Nephron (organoid): ENCODE measurements around the gene LCN15.

Source experiments
- H3K27ac Mint-ChIP-seq, 3 experiments: 2 replicates each; pipeline ENCODE4 v1.8.0; 2020; ENCODE audit warnings: mixed read lengths in 3 of 3, mild to moderate bottlenecking in 2 of 3, moderate library complexity in 1 of 3
- H3K27me3 Mint-ChIP-seq: 2 replicates; pipeline ENCODE4 v1.8.0; 2021; ENCODE audit warnings: low read depth, mild to moderate bottlenecking, moderate library complexity, mixed read lengths
- H3K36me3 Mint-ChIP-seq: 2 replicates; pipeline ENCODE4 v1.8.0; 2020; ENCODE audit warnings: low read depth, mixed read lengths
- H3K4me1 Mint-ChIP-seq: 2 replicates; pipeline ENCODE4 v1.8.0; 2020; ENCODE audit warnings: mixed read lengths
- H3K4me3 Mint-ChIP-seq, 3 experiments: 2 replicates each; pipeline ENCODE4 v1.8.0; 2020; ENCODE audit warnings: mild to moderate bottlenecking in 3 of 3, mixed read lengths in 3 of 3, moderate library complexity in 2 of 3
- H3K9me3 Mint-ChIP-seq: 2 replicates; pipeline ENCODE4 v1.8.0; 2020; ENCODE audit warnings: mixed read lengths
- TF ChIP-seq, protein P1 (sequence below), 3 experiments: fragments of 200-600 bp; sonication (generic); IDR thresholded peaks; one replicate each; pipeline ENCODE4 v1.5.0; 2021; ENCODE audit warnings: antibody characterized with exemption in 3 of 3; ENCODE audit not compliant: unreplicated experiment in 3 of 3

LCN15 gene

DNA sequence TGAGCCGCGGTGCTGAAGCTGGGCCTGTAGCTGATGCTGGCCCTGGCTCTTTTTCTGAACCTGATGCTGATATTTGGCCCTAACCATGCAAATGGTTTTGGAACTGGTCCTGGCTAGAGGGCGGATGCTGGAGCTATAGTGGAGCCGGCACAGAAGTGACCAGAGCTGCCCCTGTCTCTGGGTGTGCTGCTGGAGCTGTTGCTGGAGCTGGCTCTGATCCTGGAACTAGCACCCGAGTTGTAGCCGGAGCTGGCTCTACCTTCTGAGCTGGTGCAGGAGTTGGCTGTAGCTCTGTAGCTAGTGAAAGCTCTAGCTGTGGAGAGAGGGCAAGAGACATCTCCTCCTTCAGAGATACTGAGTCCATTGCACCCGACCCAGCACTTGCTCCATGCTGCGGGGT lies 34.4 kb downstream of the LCN15 start:
- Mint-ChIP-seq H3K27me3 (peaks cover 10% of the 10 kb centered on the region), H3K27ac (no peak overlapping the region), H3K4me3 (peak overlapping the region; percentile 70 to 76 (median 74)), H3K36me3 (peaks cover 14% of the 10 kb centered on the region), H3K9me3 (no peaks in the 10 kb centered on the region), H3K4me1 (peaks cover 9% of the 10 kb centered on the region)
- TF ChIP-seq, protein P1, sequence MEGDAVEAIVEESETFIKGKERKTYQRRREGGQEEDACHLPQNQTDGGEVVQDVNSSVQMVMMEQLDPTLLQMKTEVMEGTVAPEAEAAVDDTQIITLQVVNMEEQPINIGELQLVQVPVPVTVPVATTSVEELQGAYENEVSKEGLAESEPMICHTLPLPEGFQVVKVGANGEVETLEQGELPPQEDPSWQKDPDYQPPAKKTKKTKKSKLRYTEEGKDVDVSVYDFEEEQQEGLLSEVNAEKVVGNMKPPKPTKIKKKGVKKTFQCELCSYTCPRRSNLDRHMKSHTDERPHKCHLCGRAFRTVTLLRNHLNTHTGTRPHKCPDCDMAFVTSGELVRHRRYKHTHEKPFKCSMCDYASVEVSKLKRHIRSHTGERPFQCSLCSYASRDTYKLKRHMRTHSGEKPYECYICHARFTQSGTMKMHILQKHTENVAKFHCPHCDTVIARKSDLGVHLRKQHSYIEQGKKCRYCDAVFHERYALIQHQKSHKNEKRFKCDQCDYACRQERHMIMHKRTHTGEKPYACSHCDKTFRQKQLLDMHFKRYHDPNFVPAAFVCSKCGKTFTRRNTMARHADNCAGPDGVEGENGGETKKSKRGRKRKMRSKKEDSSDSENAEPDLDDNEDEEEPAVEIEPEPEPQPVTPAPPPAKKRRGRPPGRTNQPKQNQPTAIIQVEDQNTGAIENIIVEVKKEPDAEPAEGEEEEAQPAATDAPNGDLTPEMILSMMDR (IDR thresholded peaks at IDR 0.05; ENCODE audit: unreplicated experiment in 3 of 3), result no peak

- Mint-ChIP-seq H3K4me1 (peaks cover 9% of the 10 kb centered on the region), H3K9me3 (no peaks in the 10 kb centered on the region), H3K27ac (no peak overlapping the region), H3K27me3 (peaks cover 10% of the 10 kb centered on the region), H3K36me3 (peaks cover 20% of the 10 kb centered on the region), H3K4me3 (peak overlapping the region; percentile 70 to 76 (median 74))
- TF ChIP-seq, protein P1 (IDR thresholded peaks at IDR 0.05; ENCODE audit: unreplicated experiment in 3 of 3), result no peak
Observed at GRCh38 chr9:136729144-136729543, 35.2 kb downstream of the LCN15 start.

DNA sequence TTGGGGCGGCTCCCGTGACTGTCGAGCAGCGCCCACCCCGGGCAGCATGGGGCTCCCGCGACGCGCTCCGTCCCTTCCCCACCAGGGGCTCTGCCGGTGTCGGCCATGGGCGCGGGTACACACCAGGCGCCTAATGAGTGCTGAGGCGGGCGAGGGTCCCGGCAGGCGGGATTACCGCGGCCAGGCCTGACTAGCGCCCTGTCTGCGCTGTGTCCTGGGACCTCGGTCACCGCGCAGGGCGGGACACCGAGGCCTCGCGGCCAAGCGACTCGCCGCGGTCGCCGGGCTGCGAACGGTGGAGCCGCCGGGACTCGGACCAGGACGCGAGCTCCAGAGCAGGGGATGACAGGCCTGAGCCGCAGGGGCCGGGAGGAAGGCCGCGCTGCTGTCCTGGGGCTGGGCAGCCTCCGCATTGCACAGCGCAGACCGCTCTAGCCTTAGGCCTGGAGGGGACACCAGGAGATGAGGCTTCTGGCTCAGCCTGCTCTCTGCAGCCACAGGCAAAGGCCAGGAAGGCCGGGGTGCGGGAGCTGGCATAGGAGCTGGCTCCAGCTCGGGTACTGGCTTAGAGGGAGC lies 35.7 kb downstream of the LCN15 start:
- peak overlapping the region; percentile 74 to 76 (median 75) for H3K4me3 Mint-ChIP-seq
- H3K27ac Mint-ChIP-seq, result no peak overlapping the region
- TF ChIP-seq, protein P1 (IDR thresholded peaks at IDR 0.05; ENCODE audit: unreplicated experiment in 3 of 3), result no peak
- H3K4me1 Mint-ChIP-seq, result peaks cover 9% of the 10 kb centered on the region
- peaks cover 25% of the 10 kb centered on the region for H3K36me3 Mint-ChIP-seq
- no peaks in the 10 kb centered on the region for H3K9me3 Mint-ChIP-seq
- H3K27me3 Mint-ChIP-seq, result peaks cover 6% of the 10 kb centered on the region

GRCh38 chr9:136728080-136728547 lies 36.2 kb downstream of the LCN15 start:
- peak overlapping the region; percentile 77 to 99 (median 97) for H3K4me3 Mint-ChIP-seq
- peaks cover 27% of the 10 kb centered on the region for H3K36me3 Mint-ChIP-seq
- TF ChIP-seq, protein P1 (IDR thresholded peaks at IDR 0.05; ENCODE audit: unreplicated experiment in 3 of 3), result peak; percentile 87 to 96 (median 90)
- no peaks in the 10 kb centered on the region for H3K9me3 Mint-ChIP-seq
- H3K4me1 Mint-ChIP-seq, result peaks cover 9% of the 10 kb centered on the region
- H3K27ac Mint-ChIP-seq, result no peak overlapping the region
- peaks cover 5% of the 10 kb centered on the region for H3K27me3 Mint-ChIP-seq

- peak overlapping the region; percentile 97 to 99 (median 99) for H3K4me3 Mint-ChIP-seq
- TF ChIP-seq, protein P1 (IDR thresholded peaks at IDR 0.05; ENCODE audit: unreplicated experiment in 3 of 3), result peak; percentile 12 to 35 (median 16)
- H3K9me3 Mint-ChIP-seq, result no peaks in the 10 kb centered on the region
- peaks cover 27% of the 10 kb centered on the region for H3K36me3 Mint-ChIP-seq
- H3K4me1 Mint-ChIP-seq, result peaks cover 9% of the 10 kb centered on the region
- peaks cover 5% of the 10 kb centered on the region for H3K27me3 Mint-ChIP-seq
- H3K27ac Mint-ChIP-seq, result peak overlapping the region; percentile 79 to 96 (median 80)
Observed at GRCh38 chr9:136726631-136727191, 37.6 kb downstream of the LCN15 start.

GRCh38 chr9:136726118-136726517 lies 38.2 kb downstream of the LCN15 start:
- Mint-ChIP-seq H3K27me3 (peaks cover 5% of the 10 kb centered on the region), H3K36me3 (peaks cover 29% of the 10 kb centered on the region), H3K27ac (peak overlapping the region in 2 of 3 experiments; percentile 79 to 80), H3K4me3 (peak overlapping the region; percentile 97 to 99 (median 99)), H3K9me3 (no peaks in the 10 kb centered on the region), H3K4me1 (peaks cover 12% of the 10 kb centered on the region)
- TF ChIP-seq, protein P1 (IDR thresholded peaks at IDR 0.05; ENCODE audit: unreplicated experiment in 3 of 3), result no peak
